Fibroblast of skin of right quadriceps (primary cell): Measurements from ENCODE around the gene E2F4.

Experiments used
- DNase-seq: peaks from one replicate; pipeline ENCODE4 v3.0.0-alpha.2; 2013

The E2F4 gene

DNA sequence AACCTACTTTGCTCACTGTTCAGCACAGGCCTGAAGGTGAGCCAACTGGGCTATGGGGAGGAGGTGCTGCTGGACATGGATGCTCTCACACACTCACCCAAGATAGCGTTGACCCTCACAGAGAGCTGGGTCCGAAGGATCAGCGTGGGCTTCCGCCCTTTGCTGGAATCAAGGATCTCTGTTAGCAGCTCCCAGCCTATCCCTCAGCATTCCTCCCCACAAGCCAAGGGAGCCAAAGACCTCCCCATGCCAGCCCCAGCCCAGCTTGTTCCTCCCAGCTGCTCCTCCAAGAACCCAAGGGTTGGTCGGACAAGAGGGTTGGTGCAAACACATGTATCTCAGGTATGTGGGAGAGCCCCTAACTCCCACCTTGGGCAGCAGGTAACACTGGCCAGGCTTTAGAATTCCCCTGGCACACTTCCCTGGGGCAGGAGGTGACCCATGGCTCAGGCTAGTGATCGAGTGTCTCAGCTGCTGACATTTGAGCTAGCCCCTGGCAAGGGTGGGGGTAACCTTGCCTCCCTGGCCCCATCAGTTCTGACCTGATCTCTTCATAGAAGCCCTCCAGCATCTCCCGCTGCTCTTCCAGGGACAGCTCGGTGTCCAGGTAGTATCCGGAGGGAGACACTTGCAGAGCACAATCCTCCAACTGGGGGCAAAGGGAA, 47.0 kb downstream of the E2F4 start:
- no peak for DNase-seq

DNA sequence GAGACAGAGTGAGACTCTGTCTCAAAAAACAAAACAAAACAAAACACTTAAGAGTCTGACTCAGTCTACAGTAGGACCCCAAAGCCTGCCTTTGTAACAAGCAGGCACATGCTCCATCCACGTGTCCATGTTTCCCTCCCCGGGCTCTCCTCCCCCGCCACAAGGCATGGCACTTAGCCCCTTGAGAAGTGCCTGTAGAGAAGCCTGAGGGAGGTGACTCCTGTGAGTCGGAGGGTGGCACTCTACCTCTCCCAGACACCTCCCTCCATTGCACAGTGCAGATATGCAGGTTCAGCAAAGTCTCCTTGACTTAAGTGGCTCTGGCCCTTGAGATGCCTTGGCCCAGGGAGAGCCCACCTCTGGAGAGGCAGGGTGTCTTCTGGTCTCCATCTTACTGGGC, 48.6 kb downstream of the E2F4 start:
- DNase-seq, result peak; percentile 58

DNA sequence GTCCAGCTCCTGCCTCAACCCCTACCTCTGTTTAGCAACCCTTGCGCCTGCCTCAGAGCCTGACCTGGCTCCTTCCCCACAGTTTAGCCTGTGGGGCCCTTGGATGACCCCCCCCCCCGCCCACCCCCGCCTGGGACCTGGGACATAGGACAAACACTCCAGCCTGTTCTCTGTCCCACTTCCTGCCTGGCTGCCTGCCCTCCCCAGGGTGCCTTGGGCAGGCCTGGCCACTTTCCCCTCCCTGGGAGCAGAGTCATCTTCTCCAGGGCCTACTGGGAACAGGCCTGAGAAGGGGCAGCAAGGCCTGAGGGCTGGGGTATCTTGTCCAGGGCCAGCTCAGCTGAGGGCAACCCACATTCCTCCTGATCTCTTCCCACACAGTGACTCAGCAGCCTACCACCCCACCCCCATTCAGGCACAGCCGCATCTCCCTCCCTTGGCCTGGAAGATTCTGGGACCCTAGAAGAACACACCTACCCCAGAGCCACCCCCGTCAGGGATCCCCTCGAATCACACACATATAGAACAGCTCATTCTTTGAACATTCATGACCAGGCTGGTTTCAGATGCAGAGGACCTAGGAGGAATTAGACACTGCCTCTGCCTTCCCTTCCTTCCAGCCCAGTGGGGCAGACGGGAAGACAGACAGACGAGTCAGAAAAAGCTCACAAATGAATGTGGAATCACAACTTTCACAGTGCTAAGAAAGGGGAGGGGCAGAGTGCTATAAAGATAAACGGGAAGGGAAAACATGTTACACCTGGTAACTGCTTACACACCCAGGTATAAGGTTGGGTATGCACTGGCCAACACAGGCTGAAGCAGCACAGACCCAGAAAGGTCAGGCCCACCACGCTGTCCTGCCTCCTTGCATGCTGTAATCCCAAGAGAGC, 49.3 kb downstream of the E2F4 start:
- DNase-seq, result peak; percentile 85

DNA sequence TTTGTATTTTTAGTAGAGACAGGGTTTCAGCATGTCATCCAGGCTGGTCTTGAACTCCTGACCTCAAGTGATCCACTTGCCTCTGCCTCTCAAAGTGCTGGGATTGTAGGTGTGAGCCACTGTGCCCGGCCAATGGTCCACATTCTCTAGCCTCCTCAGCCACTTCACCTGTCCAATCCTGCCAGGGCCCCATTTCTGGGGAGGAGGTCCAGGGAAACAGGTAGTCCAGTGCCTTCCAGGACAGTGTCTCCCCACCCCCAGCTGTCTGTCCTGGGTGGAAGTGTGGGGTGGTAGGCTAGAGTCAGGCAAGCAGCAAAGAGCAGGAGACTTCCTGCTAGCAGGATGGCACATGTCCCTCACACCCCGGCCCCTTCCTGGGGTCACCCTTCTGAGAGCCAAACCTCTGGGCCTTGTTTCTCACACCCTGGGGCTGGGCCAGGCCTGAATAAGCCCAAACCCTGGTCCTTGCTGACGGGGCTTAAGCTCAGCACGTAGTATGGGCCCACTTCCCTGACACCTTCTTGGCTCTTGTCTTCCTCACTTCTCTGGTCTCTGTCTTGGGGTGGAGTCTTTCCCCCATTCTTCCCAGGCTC, 50.3 kb downstream of the E2F4 start:
- DNase-seq, result no peak

DNA sequence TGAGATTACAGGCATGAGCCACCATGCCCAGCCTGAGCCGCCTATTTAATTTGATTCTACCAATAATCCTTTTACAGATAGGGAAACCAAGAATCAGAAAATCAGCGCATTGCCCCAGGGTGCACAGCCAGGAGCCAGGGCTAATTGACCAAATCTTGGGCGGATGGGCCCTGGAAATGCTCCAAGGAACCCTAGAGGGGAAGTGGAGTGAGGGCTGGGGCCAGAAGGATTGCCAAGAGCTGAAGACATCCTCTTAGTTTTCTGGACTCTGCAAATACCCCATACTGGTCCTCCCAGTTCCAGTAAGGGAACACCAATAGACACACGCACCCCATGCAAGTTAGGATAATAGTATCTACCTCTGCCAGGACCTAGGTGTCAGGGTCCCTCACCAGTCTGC, 51.5 kb downstream of the E2F4 start:
- DNase-seq, result no peak

DNA sequence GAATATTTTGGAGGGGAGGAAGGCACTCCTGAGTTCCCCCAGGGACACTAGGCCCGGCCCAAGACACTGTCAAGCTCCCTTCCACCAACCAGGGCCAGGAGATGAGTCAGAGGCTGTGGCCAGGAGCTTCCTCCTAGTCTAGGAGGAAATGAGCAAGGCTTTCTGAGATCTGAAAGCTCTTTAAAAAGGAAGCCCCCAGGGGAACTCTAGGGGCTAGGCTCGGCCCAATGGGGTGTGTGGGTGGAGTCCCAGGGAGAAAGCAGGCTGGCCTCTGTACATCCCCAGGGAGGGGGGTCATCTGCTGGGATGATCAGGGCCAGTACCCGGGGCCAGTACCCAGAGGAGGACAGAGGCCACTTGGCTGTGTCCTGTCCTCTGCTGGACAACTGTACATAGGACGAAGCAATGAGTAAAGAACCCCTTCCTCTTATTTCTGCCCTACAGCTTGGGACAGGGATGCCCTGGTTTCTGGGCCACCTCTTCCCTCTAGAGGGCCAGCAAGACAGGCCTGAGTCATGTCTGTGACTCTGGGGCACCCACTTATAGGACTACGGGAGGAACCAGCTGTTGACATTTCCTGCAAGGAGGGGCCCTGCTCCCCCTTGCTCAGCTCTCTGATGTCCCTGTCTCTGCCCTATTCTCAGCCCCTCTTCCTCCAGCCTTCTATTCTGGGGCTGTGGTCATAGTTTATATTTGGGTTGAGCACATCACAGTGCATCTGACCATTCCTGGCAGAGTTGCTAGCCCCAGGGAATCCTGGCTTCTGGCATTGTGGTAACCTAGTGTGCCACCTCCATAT, 52.6 kb downstream of the E2F4 start:
- DNase-seq, result peak; percentile 94

DNA sequence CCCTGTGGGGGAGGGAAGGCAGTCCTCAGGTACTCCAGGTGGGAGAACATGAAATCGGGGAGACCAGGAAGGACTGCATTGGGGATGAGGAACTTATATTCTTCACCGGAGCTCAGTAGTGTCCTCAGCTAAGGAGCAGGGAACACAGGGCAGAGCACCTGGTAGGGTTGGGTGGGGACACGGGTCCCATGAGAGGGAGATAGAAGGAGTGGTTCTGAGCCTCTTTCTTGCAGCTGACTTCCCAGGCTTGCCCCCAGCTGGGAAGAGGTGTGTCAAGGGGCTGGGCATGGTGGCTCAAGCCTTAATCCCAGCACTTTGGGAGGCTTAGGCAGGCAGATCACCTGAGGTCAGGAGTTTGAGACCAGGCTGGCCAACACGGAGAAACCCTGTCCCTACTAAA, 53.2 kb downstream of the E2F4 start:
- DNase-seq, result no peak

DNA sequence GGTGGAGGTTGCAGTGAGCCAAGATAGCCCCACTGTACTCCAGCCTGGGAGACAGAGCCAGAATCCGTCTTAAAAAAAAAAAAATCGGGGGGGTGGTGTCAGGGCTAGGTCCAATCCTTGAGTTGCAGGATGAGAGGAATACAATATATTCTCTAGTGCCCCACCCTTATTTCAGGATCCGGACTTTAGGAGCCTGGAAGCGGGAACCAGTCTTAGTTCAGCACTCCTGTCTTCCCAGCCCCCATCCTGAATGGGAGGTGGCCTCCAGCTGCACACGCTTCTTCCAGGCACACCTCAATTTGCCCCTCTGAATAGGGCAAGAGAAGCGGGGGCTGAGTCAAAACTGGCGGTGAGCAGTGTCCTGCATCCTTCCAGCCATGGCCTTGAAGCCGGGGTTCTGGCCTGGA, 53.7 kb downstream of the E2F4 start:
- no peak for DNase-seq

DNA sequence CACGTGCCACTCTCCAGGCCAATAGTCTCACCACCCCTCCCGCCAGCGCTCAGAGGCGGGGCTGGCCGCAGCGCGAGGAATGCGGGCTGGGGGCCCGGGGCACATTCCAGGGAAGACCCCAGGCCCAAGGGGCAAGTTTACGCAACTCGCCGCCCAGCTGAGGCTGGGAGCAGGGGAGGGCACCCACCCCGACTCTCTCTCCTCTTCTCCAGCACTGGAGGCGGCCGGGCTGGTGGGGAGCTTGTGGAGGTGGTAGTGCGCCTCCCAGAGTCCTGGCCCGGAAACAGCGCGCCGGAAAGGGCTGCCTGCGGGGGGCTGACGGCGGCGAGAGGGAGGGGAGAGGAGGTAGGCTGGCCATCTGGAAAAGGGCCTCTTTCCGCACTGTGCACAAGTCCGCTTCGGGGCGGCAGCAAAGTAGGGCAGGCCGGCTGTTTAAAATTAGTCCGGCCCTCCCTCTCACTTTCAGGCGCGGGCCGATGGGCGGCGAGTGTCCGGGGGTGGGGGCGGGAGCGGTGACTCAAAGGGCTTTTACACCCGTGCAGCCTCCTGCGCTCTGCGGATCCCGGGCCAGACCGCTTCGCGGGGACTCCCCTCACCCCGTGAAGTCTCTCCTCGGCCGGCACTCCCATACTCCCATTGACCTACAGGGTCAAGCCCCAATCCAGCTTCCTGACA, 54.3 kb downstream of the E2F4 start:
- peak; percentile 85 for DNase-seq

DNA sequence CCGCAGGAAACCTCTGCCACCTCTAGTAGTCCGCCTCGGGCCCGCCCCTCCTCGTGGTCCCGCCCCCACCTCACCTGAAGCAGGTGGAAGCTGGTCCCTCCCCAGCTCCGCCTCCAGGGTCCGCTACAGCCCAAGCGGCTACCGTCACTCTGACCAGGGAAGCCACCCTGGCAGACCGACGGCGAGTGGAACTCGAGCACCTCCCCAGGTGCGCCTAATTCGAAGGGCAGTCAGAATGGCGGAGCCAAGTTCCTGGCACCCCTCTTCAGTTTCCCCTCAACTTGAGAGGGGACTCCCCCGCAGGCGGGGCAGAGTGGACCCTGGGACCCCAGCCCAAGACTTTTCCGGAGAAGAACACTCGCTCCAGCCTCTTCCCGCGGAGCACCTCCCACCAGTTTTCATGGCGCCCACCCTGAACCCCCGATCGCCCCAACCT, 54.8 kb downstream of the E2F4 start:
- DNase-seq, result no peak

DNA sequence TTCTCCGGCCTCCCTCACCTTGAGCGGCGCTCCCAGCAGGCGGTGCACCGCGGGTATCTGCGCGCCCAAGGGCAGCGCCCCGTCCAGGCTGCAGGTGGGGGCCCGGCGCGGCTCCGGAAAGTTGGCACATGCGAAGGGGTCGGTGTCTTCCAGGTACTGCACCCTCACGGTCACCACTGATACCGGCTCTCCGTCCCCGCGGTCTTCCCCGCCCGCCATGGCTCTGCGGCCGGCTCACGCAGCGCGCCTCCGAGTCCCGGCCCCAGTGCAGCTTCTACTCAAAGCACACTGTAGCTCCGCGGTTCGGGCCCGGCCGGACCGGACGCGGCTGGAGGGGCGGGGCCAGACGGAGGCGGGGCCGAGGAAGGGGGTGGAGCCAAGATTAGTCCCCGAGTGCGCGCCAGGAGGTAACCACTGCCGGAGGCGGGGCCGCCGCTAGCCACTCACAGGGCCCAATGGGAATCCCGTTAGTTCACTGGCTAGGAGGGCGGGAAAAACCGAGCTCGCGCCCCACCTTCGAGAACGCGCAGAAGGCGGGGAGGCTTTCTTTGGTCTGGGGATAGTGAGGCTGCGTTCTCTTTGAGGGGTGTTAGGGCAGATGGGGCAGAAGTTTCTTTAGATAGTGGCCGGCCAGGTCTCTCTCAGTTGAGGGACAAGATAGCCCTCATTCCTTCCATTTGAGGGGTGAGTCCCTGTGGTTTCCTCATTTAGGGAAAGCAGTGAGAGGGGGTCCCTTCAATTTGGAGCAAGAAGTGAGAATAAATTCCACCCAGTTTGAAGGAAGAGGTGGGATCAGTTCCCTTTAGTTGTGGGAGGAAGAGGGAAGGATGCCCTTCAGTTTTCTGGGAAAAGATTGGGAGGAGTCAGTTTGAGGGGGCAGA, 55.5 kb downstream of the E2F4 start, which contains the start of gene FHOD1:
TSS of gene FHOD1 (minus strand) at position 290 of the 881 bp plus-strand sequence. CDS start at position 219, 71 bp downstream.
- DNase-seq, result peak; percentile 94

DNA sequence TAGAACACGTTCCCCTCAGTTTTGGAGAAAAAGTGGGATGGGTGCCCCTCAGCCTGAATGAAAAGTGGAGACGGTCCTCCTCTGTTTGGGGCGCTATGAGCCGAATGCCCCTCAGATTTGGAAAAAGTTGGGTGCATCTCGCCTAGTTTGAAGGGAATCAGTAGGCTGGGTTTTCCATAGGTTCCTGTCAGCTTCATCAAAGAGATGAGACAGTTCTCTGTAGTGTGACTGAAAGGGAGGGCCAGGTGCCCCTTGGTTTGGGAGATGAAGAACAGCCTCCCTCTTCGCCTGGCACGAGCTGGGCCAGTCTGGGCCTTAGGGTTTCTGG, 56.1 kb downstream of the E2F4 start:
- DNase-seq, result no peak
